CD14-positive monocyte (primary cell): ENCODE results near the gene NHERF1. TPM values are rescaled to one million over a fixed set of nuclear protein-coding genes. Genes with fewer than 3 reads are reported as not detected.

Source experiments
- DNase-seq, 3 donors: peaks; one replicate each; pipeline ENCODE4 v3.0.0-alpha.2; 2011 to 2022
- H2AFZ ChIP-seq: 2 replicates; pipeline ENCODE4 v1.6.0; 2012; ENCODE audit warnings: mild to moderate bottlenecking, low read depth, low read length, inconsistent platforms; ENCODE audit not compliant: insufficient read depth, poor library complexity, severe bottlenecking
- H3K27ac ChIP-seq, 2 donors: 1 replicate in 1 of 2; 2 replicates in 1 of 2; pipeline ENCODE4 v1.5.1; 2012 to 2013; ENCODE audit warnings: low read length in 2 of 2, control low read depth in 1 of 2, inconsistent platforms in 1 of 2, low read depth in 1 of 2, mild to moderate bottlenecking in 1 of 2
- H3K27me3 ChIP-seq, 2 donors: one replicate each; pipeline versions ENCODE4 v1.6.0 to v1.6.1; 2011 to 2013; ENCODE audit warnings: low read length in 2 of 2; ENCODE audit not compliant: control insufficient read depth in 2 of 2, insufficient read depth in 2 of 2
- H3K36me3 ChIP-seq, 2 donors: replicated peaks in 1 of 2; 1 replicate in 1 of 2; 2 replicates in 1 of 2; pipeline versions ENCODE4 v1.5.1 to v1.6.1; 2012 to 2013; ENCODE audit warnings: low read length in 2 of 2, control low read depth in 1 of 2, inconsistent platforms in 1 of 2, mild to moderate bottlenecking in 1 of 2; ENCODE audit not compliant: insufficient read depth in 2 of 2, control insufficient read depth in 1 of 2
- H3K4me1 ChIP-seq, 2 donors: 1 replicate in 1 of 2; 2 replicates in 1 of 2; pipeline versions ENCODE4 v1.5.1 to v1.6.1; 2012 to 2013; ENCODE audit warnings: low read length in 2 of 2, control low read depth in 1 of 2, inconsistent platforms in 1 of 2, mild to moderate bottlenecking in 1 of 2, moderate library complexity in 1 of 2; ENCODE audit not compliant: insufficient read depth in 2 of 2, control insufficient read depth in 1 of 2
- H3K4me2 ChIP-seq: replicated peaks from 2 replicates; pipeline ENCODE3; 2012; ENCODE audit warnings: low read length, moderate library complexity, mild to moderate bottlenecking; ENCODE audit not compliant: poor library complexity, severe bottlenecking; ENCODE audit errors: extremely low read depth
- H3K4me3 ChIP-seq, 3 experiments: fragments of 200-600 bp in 1 of 3; sonication (generic) in 1 of 3; replicated peaks in 1 of 3; 1 replicate in 2 of 3; 2 replicates in 1 of 3; pipeline ENCODE4 v1.5.1; 2011 to 2013; ENCODE audit warnings: low read length in 3 of 3, mild to moderate bottlenecking in 3 of 3, control low read depth in 2 of 3, low read depth in 2 of 3, inconsistent platforms in 1 of 3, moderate library complexity in 1 of 3
- H3K79me2 ChIP-seq: 2 replicates; pipeline ENCODE4 v1.6.0; 2012; ENCODE audit warnings: mild to moderate bottlenecking, control low read depth, inconsistent platforms, low read length, moderate library complexity; ENCODE audit not compliant: insufficient read depth
- H3K9ac ChIP-seq: 2 replicates; pipeline ENCODE4 v1.6.0; 2017; ENCODE audit warnings: low read length, mild to moderate bottlenecking; ENCODE audit not compliant: insufficient read depth, poor library complexity, severe bottlenecking
- H3K9me3 ChIP-seq, 2 donors: replicated peaks in 1 of 2; 1 replicate in 1 of 2; 2 replicates in 1 of 2; pipeline versions ENCODE4 v1.5.1 to v1.6.1; 2012 to 2013; ENCODE audit warnings: low read length in 2 of 2, control low read depth in 1 of 2; ENCODE audit not compliant: control insufficient read depth in 1 of 2, insufficient read depth in 1 of 2
- H4K20me1 ChIP-seq: 2 replicates; pipeline ENCODE4 v1.6.0; 2012; ENCODE audit warnings: mild to moderate bottlenecking, low read length, control low read depth, moderate library complexity; ENCODE audit not compliant: insufficient read depth
- H3K27ac Mint-ChIP-seq, 7 donors: one replicate each; pipeline ENCODE4 v1.8.0; 2020; ENCODE audit warnings: mild to moderate bottlenecking in 7 of 7, mixed read lengths in 7 of 7, moderate library complexity in 6 of 7, inconsistent platforms in 2 of 7
- H3K27me3 Mint-ChIP-seq, 3 donors: one replicate each; pipeline ENCODE4 v1.8.0; 2021 to 2022; ENCODE audit warnings: low read depth in 3 of 3, mild to moderate bottlenecking in 3 of 3, mixed read lengths in 3 of 3, moderate library complexity in 3 of 3, inconsistent platforms in 1 of 3
- H3K36me3 Mint-ChIP-seq, 2 donors: one replicate each; pipeline ENCODE4 v1.8.0; 2020; ENCODE audit warnings: mixed read lengths in 2 of 2, inconsistent platforms in 1 of 2, mild to moderate bottlenecking in 1 of 2
- H3K4me1 Mint-ChIP-seq: one replicate; pipeline ENCODE4 v1.8.0; 2020; ENCODE audit warnings: mild to moderate bottlenecking, mixed read lengths
- H3K4me3 Mint-ChIP-seq, 2 donors: one replicate each; pipeline ENCODE4 v1.8.0; 2020; ENCODE audit warnings: mild to moderate bottlenecking in 2 of 2, mixed read lengths in 2 of 2, moderate library complexity in 1 of 2
- H3K9me3 Mint-ChIP-seq, 7 donors: one replicate each; pipeline ENCODE4 v1.8.0; 2020 to 2022; ENCODE audit warnings: mixed read lengths in 7 of 7, mild to moderate bottlenecking in 6 of 7, moderate library complexity in 6 of 7, inconsistent platforms in 2 of 7
- WGBS: methylation state at CpG from one replicate; pipeline ENCODE4 v1.1.5; 2013; ENCODE audit warnings: missing lambda C conversion rate; ENCODE audit not compliant: insufficient coverage; 5-methylcytosine and 5-hydroxymethylcytosine counted together
- intact Hi-C, 2 donors: fragments of 100-400 bp; cut with micrococcal nuclease; formaldehyde crosslinking; loops; one replicate each; pipeline versions ENCODE4 v1.15.0 to v1.15.1; 2023
- polyA plus RNA-seq, 3 donors: library from polyadenylated mRNA; depleted of rRNA in 1 of 3; unstranded in 2 of 3; stranded (reverse) in 1 of 3; fragments of 300-500 nt in 2 of 3; fragments of >200 nt in 1 of 3; fragmentation: Illumina TruSeq in 2 of 3; gene quantifications; 1 replicate in 2 of 3; 2 replicates in 1 of 3; pipeline ENCODE4 v1.2.3, GENCODE V29; 2012 to 2021
- TF ChIP-seq, protein P1 (sequence below): fragments of 200-600 bp; IDR thresholded peaks from one replicate; pipeline ENCODE4 v1.8.0; 2022; ENCODE audit warnings: antibody characterized with exemption, mild to moderate bottlenecking

Gene NHERF1
- polyA plus RNA-seq, 3 donors, result 79.5 to 149 (median 131) TPM

DNA sequence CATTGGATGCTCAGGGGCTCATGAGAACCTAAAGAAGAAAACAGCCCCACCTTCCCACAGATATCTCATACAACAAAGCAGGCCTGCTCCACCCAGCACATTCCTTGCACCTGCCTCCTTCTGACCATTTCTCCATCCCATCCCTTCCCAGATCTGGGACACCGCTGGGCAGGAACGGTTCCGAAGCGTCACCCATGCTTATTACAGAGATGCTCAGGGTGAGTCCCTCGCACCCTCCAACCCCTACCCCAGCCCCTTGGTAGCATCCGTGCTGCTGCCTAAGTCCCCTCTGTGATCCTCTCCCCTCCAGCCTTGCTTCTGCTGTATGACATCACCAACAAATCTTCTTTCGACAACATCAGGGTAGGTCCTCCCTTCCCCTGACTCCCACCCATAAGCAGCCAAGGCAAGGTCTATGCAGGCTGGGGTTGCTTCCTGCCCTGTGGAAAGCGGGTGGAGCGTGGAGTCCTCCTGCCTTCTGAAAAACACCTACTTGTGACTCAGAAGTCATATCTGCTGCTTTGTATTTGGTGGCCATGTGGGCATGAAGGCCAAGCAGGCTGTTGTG, 5.4 kb upstream of the NHERF1 start:
- peaks cover 91 to 99% of the 10 kb centered on the region in 2 donors for H3K4me1 ChIP-seq
- peaks cover 0 to 2% (median 0%) of the 10 kb centered on the region in 7 donors for H3K9me3 Mint-ChIP-seq
- peak in 1 of 3 donors; percentile 7 for DNase-seq
- H3K79me2 ChIP-seq, result peaks cover 57% of the 10 kb centered on the region
- H2AFZ ChIP-seq, result no peak overlapping the region
- H3K4me1 Mint-ChIP-seq, result peaks cover 88% of the 10 kb centered on the region
- H3K36me3 ChIP-seq, result no peaks in the 10 kb centered on the region
- no peaks in the 10 kb centered on the region for H3K9me3 ChIP-seq
- H3K4me3 Mint-ChIP-seq, result peak overlapping the region in 1 of 2 donors; percentile 75
- H3K36me3 Mint-ChIP-seq, result peaks cover 9 to 21% of the 10 kb centered on the region in 2 donors
- H3K9ac ChIP-seq, result no peak overlapping the region
- no peak overlapping the region for H3K27ac ChIP-seq
- no peaks in the 10 kb centered on the region for H3K27me3 ChIP-seq
- peak overlapping the region in 1 of 3 experiments; percentile 42 for H3K4me3 ChIP-seq
- no peaks in the 10 kb centered on the region for H4K20me1 ChIP-seq
- H3K27ac Mint-ChIP-seq, result peak overlapping the region in 5 of 7 donors; percentile 66 to 89 (median 76)
- H3K27me3 Mint-ChIP-seq, result peaks cover 0 to 3% (median 0%) of the 10 kb centered on the region in 3 donors
- intact Hi-C loops, result loop anchor here in 1 of 2 donors (5.0 to 10.0 kb wide), 2 partner anchors 119 to 212 kb away; no protein-coding TSS in a partner anchor
- 85% methylated on average over 7 of the region's 9 CpGs for WGBS
- TF ChIP-seq, protein P1, sequence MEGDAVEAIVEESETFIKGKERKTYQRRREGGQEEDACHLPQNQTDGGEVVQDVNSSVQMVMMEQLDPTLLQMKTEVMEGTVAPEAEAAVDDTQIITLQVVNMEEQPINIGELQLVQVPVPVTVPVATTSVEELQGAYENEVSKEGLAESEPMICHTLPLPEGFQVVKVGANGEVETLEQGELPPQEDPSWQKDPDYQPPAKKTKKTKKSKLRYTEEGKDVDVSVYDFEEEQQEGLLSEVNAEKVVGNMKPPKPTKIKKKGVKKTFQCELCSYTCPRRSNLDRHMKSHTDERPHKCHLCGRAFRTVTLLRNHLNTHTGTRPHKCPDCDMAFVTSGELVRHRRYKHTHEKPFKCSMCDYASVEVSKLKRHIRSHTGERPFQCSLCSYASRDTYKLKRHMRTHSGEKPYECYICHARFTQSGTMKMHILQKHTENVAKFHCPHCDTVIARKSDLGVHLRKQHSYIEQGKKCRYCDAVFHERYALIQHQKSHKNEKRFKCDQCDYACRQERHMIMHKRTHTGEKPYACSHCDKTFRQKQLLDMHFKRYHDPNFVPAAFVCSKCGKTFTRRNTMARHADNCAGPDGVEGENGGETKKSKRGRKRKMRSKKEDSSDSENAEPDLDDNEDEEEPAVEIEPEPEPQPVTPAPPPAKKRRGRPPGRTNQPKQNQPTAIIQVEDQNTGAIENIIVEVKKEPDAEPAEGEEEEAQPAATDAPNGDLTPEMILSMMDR, result no peak
- H3K4me2 ChIP-seq, result no peak overlapping the region

DNA sequence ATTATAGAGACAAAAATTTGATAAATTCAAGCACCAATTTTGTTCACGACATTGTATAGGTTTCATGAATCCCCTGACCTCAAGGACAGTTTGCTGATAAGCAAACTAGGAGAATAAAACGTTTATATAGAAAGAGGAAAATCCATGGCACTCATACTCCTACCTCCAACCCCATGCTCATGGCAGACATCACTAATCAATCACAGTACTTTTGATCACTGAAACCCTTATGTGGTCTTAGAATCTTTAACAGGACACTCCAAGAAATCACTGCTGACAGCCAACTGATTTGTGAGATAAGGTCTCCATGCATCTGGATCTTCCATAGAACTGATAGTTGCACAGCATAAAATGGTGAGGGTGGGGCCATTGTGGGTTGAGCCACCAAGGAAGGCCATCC, 4.7 kb upstream of the NHERF1 start:
- Histone ChIP-seq H4K20me1 (peaks cover 2% of the 10 kb centered on the region), H3K4me1 (peaks cover 84 to 93% of the 10 kb centered on the region in 2 donors), H3K9me3 (no peaks in the 10 kb centered on the region), H3K79me2 (peaks cover 55% of the 10 kb centered on the region), H3K36me3 (no peaks in the 10 kb centered on the region), H3K27me3 (no peaks in the 10 kb centered on the region), H2AFZ (no peak overlapping the region), H3K4me3 (no peak overlapping the region), H3K9ac (no peak overlapping the region), H3K27ac (no peak overlapping the region), H3K4me2 (no peak overlapping the region)
- no peak for DNase-seq
- Mint-ChIP-seq H3K4me3 (peak overlapping the region in 1 of 2 donors; percentile 39), H3K27ac (peak overlapping the region in 2 of 7 donors; percentile 75 to 84), H3K9me3 (peaks cover 0 to 2% (median 0%) of the 10 kb centered on the region in 7 donors), H3K27me3 (peaks cover 0 to 2% (median 0%) of the 10 kb centered on the region in 3 donors), H3K4me1 (peaks cover 81% of the 10 kb centered on the region), H3K36me3 (peaks cover 9 to 21% of the 10 kb centered on the region in 2 donors)
- TF ChIP-seq, protein P1, result no peak
- intact Hi-C loops, result loop anchor here (1.0 to 10.0 kb wide), 3 partner anchors 119 to 211 kb away; no protein-coding TSS in a partner anchor
- no CpG with 5 or more reads among the region's 2 CpGs for WGBS
